Measurements from ENCODE around the gene PNLIPRP2.

The PNLIPRP2 gene

GRCh38 chr10:116665541-116666125, 44.9 kb downstream of the PNLIPRP2 start:
- DNase-seq (ENCODE audit: extremely low read depth, low read depth): no peak
- no peak for TF ChIP-seq CTCF (IDR thresholded peaks at IDR 0.05; ENCODE audit: low read depth, low read length)

GRCh38 chr10:116667484-116667883, 46.7 kb downstream of the PNLIPRP2 start:
- TF ChIP-seq CTCF (IDR thresholded peaks at IDR 0.05; ENCODE audit: low read depth, low read length): no peak
- no peak for DNase-seq (ENCODE audit: extremely low read depth, low read depth)

- DNase-seq (ENCODE audit: extremely low read depth, low read depth): no peak
- TF ChIP-seq CTCF (IDR thresholded peaks at IDR 0.05; ENCODE audit: low read depth, low read length): no peak
Observed at GRCh38 chr10:116668018-116668417, 47.3 kb downstream of the PNLIPRP2 start.

GRCh38 chr10:116668446-116668845, 47.7 kb downstream of the PNLIPRP2 start:
- DNase-seq (ENCODE audit: extremely low read depth, low read depth): no peak
- no peak for TF ChIP-seq CTCF (IDR thresholded peaks at IDR 0.05; ENCODE audit: low read depth, low read length)

GRCh38 chr10:116669080-116669479, 48.3 kb downstream of the PNLIPRP2 start:
- no peak for DNase-seq (ENCODE audit: extremely low read depth, low read depth)
- no peak for TF ChIP-seq CTCF (IDR thresholded peaks at IDR 0.05; ENCODE audit: low read depth, low read length)

- no peak for DNase-seq (ENCODE audit: extremely low read depth, low read depth)
- no peak for TF ChIP-seq CTCF (IDR thresholded peaks at IDR 0.05; ENCODE audit: low read depth, low read length)
Observed at GRCh38 chr10:116669832-116670644, 49.3 kb downstream of the PNLIPRP2 start.

- no peak for TF ChIP-seq CTCF (IDR thresholded peaks at IDR 0.05; ENCODE audit: low read depth, low read length)
- no peak for DNase-seq (ENCODE audit: extremely low read depth, low read depth)
Observed at GRCh38 chr10:116670706-116671105, 50.0 kb downstream of the PNLIPRP2 start.

Measured in AG09319 (cell line).